Tibial artery (tissue), 4 donors: Measurements from ENCODE around the gene ZNF117.
"Not testable (repeated sequence)": the region's sequence is repeated elsewhere in the genome, so short reads cannot be mapped to it uniquely, and the experiment has no call there.

Experiments used
- DNase-seq, 2 donors: peaks; one replicate each; pipeline ENCODE4 v3.0.0-alpha.2; 2019
- H3K27ac ChIP-seq, 2 donors: fragments of 200-600 bp; sonication (generic) in 1 of 2; 1 replicate in 1 of 2; 2 replicates in 1 of 2; pipeline ENCODE4 v1.5.1; 2018 to 2019; ENCODE audit warnings: mild to moderate bottlenecking in 1 of 2
- H3K27me3 ChIP-seq, 2 donors: fragments of 200-600 bp; sonication (generic) in 1 of 2; one replicate each; pipeline versions ENCODE4 v1.5.1 to v1.6.0; 2016 to 2019
- H3K36me3 ChIP-seq, 3 donors: fragments of 200-600 bp; sonication (generic) in 2 of 3; one replicate each; pipeline ENCODE4 v1.5.1; 2016 to 2019; ENCODE audit warnings: mild to moderate bottlenecking in 2 of 3
- H3K4me1 ChIP-seq, 4 donors: fragments of 200-600 bp; sonication (generic) in 2 of 4; 1 replicate in 3 of 4; 2 replicates in 1 of 4; pipeline ENCODE4 v1.5.1; 2016 to 2019
- H3K4me3 ChIP-seq, 2 donors: fragments of 200-600 bp; sonication (generic) in 1 of 2; 1 replicate in 1 of 2; 2 replicates in 1 of 2; pipeline ENCODE4 v1.5.1; 2018 to 2019; ENCODE audit warnings: mild to moderate bottlenecking in 2 of 2
- H3K9me3 ChIP-seq, 3 donors: fragments of 200-600 bp; sonication (generic) in 1 of 3; one replicate each; pipeline ENCODE4 v1.5.1; 2016 to 2019
- CTCF ChIP-seq, 2 experiments: fragments of 200-600 bp in 1 of 2; fragments of 450-650 bp in 1 of 2; IDR thresholded peaks; one replicate each; pipeline ENCODE4 v1.5.1; 2017 to 2019; ENCODE audit warnings: antibody characterized with exemption in 2 of 2, mild to moderate bottlenecking in 1 of 2, moderate library complexity in 1 of 2
- intact Hi-C: fragments of 100-400 bp; cut with DNase I; formaldehyde crosslinking; loops from one replicate; pipeline ENCODE4 v1.15.0; 2023; ENCODE audit warnings: low total_unique reads

ZNF117 gene

GRCh38 chr7:64938540-64938939 is 52.3 kb downstream of the ZNF117 start:
- Histone ChIP-seq H3K4me3 (no peak overlapping the region), H3K27ac (no peak overlapping the region), H3K9me3 (peaks cover 0 to 6% (median 0%) of the 10 kb centered on the region in 3 donors), H3K4me1 (no peaks in the 10 kb centered on the region), H3K36me3 (no peaks in the 10 kb centered on the region), H3K27me3 (peaks cover 0 to 3% of the 10 kb centered on the region in 2 donors)
- intact Hi-C loops = no loop called here
- DNase-seq = no peak
- TF ChIP-seq CTCF (IDR thresholded peaks at IDR 0.05) = no peak

GRCh38 chr7:64934478-64934877 is 56.4 kb downstream of the ZNF117 start:
- TF ChIP-seq CTCF (IDR thresholded peaks at IDR 0.05) = no peak
- intact Hi-C loops = no loop called here
- H3K4me1 ChIP-seq = no peaks in the 10 kb centered on the region
- no peaks in the 10 kb centered on the region for H3K27me3 ChIP-seq
- peaks cover 0 to 3% (median 0%) of the 10 kb centered on the region in 3 donors for H3K36me3 ChIP-seq
- no peak overlapping the region for H3K4me3 ChIP-seq
- no peak overlapping the region for H3K27ac ChIP-seq
- DNase-seq = no peak
- H3K9me3 ChIP-seq = peaks cover 0 to 10% (median 0%) of the 10 kb centered on the region in 3 donors

GRCh38 chr7:64928252-64929187 is 62.3 kb downstream of the ZNF117 start:
- DNase-seq, intact Hi-C loops, H3K27ac ChIP-seq, H3K4me1 ChIP-seq, H3K4me3 ChIP-seq, H3K27me3 ChIP-seq: not testable (repeated sequence)
- Histone ChIP-seq H3K9me3 (peaks cover 0 to 21% (median 10%) of the 10 kb centered on the region in 3 donors), H3K36me3 (peaks cover 27 to 51% (median 49%) of the 10 kb centered on the region in 3 donors)
